ENCODE data around the gene L1TD1. TPM values are rescaled to one million over a fixed set of nuclear protein-coding genes. Genes with fewer than 3 reads are reported as not detected.
"Not testable (repeated sequence)": the region's sequence is repeated elsewhere in the genome, so short reads cannot be mapped to it uniquely, and the experiment has no call there.

The L1TD1 gene
- total RNA-seq, 1 experiment from 2014 or later: 103 TPM

- DNase-seq: no peak
- H3K27me3 ChIP-seq (ENCODE audit: control insufficient read depth, insufficient read depth, low read length): no peaks in the 10 kb centered on the region
- H3K36me3 ChIP-seq (replicated peaks; ENCODE audit: control insufficient read depth, insufficient read depth, low read length): no peaks in the 10 kb centered on the region
- no peak overlapping the region for H3K4me3 ChIP-seq (ENCODE audit: insufficient read depth, low read depth, low read length)
Measured at GRCh38 chr1:62237950-62238374, 43.3 kb downstream of the L1TD1 start.

DNA sequence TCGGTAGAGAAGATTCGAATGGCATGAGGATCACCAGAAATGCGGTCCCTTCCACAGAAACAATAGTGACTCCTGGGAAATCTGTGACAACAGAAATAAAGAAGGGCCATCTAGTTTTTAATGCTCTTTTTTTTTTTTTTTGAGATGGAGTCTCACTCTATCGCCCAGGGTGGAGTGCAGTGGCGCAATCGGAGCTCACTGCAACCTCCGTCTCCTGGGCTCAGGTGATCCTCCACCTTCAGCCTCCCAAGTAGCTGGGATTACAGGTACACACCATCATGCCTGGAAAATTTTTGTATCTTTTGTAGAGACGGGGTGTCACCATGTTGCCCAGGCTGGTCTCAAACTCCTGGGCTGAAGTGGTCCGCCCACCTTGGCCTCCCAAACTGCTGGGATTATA is 43.9 kb downstream of the L1TD1 start:
- H3K4me3 ChIP-seq (ENCODE audit: insufficient read depth, low read depth, low read length): no peak overlapping the region
- no peaks in the 10 kb centered on the region for H3K27me3 ChIP-seq (ENCODE audit: control insufficient read depth, insufficient read depth, low read length)
- H3K36me3 ChIP-seq (replicated peaks; ENCODE audit: control insufficient read depth, insufficient read depth, low read length): no peaks in the 10 kb centered on the region
- DNase-seq: no peak

DNA sequence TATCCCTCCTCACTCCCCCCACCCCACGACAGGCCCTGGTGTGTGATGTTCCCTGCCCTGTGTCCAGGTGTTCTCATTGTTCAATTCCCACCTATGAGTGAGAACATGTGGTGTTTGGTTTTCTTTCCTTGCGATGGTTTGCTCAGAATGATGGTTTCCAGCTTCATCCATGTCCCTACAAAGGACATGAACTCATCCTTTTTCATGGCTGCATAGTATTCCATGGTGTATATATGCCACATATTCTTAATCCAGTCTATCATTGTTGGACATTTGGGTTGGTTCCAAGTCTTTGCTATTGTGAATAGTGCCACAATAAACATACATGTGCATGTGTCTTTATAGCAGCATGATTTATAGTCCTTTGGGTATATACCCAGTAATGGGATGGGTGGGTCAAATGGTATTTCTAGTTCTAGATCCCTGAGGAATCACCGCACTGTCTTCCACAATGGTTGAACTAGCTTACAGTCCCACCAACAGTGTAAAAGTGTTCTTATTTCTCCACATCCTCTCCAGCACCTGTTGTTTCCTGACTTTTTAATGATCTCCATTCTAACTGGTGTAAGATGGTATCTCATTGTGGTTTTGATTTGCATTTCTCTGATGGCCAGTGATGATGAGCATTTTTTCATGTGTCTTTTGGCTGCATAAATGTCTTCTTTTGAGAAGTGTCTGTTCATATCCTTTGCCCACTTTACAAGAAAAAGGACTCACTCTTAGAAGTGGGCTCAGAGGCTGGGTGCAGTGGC is 45.2 kb downstream of the L1TD1 start:
- not testable (repeated sequence) for H3K27me3 ChIP-seq (ENCODE audit: control insufficient read depth, insufficient read depth, low read length); H3K4me3 ChIP-seq (ENCODE audit: insufficient read depth, low read depth, low read length); DNase-seq; H3K36me3 ChIP-seq (replicated peaks; ENCODE audit: control insufficient read depth, insufficient read depth, low read length)

DNA sequence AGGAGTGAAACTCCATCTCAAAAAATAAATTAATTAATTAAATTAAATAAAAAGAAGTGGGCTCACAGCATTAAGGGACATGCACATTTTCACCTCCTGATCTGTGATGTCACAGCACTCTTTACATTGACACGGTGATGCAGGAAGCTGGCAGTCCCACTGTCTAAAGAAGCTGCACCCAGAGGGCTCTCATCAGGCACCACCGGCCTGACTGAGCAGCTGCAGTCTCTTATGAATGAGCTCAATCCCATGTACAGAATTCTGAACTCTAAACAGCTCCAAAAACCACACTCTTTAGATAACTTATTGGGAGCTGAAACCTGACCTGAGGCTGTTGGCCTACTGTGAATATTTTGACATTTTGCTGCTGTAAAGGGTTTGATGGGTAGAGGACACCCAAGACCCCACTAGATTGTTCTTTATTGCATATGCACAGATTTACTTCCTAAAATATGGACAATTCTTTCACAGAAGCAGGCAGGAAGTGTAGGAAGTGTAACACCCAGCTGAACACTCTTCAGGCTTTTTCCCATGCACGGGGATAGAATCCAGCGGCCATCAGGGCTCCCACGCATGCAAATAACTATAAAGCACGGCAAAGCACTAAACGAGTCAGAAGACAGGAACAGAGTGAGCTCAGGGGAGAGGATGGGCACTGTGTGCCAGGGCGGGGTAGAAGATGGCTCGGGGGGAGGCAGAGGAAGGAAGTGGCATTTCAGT is 46.2 kb downstream of the L1TD1 start:
- H3K36me3 ChIP-seq (replicated peaks; ENCODE audit: control insufficient read depth, insufficient read depth, low read length): no peaks in the 10 kb centered on the region
- no peak for DNase-seq
- H3K27me3 ChIP-seq (ENCODE audit: control insufficient read depth, insufficient read depth, low read length): no peaks in the 10 kb centered on the region
- H3K4me3 ChIP-seq (ENCODE audit: insufficient read depth, low read depth, low read length): no peak overlapping the region

DNA sequence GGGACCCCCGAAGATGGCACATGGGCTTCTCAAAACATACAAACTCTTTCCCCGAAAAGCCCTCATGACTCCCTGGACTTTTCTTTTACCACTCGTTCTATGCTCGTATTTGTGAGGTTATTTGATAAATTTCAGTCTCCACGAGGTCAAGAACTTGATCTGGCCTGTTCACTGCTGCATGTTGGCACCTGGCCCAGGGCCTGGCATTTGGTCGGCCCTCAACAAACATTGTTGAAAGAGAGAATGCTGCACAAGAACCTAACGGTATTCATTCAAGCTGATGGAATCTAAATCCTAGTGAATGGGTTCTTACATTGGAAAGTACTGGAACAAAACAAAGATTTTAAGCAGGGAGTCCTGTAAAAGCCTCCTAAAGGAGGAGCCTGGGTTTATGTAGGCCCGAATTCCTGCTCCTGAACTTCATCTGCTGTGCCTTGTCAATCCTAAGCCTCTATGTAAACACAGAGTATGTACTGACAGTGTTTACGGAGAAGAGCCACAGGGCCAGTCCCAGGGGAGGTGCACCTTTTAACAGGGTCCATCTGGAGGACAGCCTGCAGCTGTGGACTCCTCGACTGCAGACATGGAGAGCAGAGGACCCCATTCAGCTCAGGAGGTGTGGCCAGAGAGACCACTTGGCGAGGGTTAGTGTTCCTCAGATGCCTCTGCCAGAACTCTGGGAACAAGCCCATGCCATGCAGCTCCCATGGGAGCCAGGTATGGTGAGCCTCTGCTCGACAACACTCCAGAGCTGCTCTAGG is 46.9 kb downstream of the L1TD1 start:
- Histone ChIP-seq H3K27me3 (ENCODE audit: control insufficient read depth, insufficient read depth, low read length) (no peaks in the 10 kb centered on the region), H3K36me3 (replicated peaks; ENCODE audit: control insufficient read depth, insufficient read depth, low read length) (no peaks in the 10 kb centered on the region), H3K4me3 (ENCODE audit: insufficient read depth, low read depth, low read length) (no peak overlapping the region)
- DNase-seq: no peak

DNA sequence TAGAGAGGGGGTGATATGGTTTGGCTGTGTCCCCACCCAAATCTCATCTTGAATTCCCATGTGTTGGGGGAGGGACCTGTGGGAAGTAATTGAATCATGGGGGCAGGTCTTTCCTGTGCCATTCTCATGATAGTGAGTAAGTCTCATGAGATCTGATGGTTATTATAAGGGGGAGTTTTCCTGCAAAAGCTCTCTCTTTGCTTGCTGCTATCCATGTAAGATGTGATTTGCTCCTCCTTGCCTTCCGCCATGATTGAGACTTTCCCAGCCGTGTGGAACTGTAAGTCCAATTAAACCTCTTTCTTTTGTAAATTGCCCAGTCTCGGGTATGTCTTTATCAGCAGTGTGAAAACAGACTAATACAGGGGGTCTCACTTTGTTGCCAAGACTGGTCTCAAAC is 49.7 kb downstream of the L1TD1 start:
- H3K4me3 ChIP-seq (ENCODE audit: insufficient read depth, low read depth, low read length); H3K27me3 ChIP-seq (ENCODE audit: control insufficient read depth, insufficient read depth, low read length); DNase-seq; H3K36me3 ChIP-seq (replicated peaks; ENCODE audit: control insufficient read depth, insufficient read depth, low read length): not testable (repeated sequence)

DNA sequence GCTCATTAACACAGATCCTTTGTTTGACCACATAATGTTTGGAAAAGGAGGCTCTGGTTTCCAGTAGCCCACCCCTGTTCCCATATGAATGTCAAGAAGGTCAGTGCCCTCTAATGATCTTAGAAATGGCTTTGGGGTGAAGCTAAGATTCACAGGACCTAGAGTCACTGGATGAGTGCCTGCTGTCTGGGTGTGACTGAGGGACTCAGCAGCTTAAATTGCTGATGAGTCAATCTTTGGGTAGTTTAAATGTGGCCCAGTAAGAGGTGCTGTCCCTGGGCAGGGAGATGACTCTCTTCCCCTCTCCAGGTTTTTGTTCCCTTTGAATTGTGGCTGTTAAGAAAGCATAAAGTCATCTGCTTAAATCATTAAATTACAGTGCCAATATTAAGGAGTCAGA is 50.6 kb downstream of the L1TD1 start:
- no peaks in the 10 kb centered on the region for H3K27me3 ChIP-seq (ENCODE audit: control insufficient read depth, insufficient read depth, low read length)
- no peak overlapping the region for H3K4me3 ChIP-seq (ENCODE audit: insufficient read depth, low read depth, low read length)
- DNase-seq: no peak
- H3K36me3 ChIP-seq (replicated peaks; ENCODE audit: control insufficient read depth, insufficient read depth, low read length): no peaks in the 10 kb centered on the region

GRCh38 chr1:62247391-62248168 is 52.9 kb downstream of the L1TD1 start:
- peak; percentile 47 for DNase-seq
- Histone ChIP-seq H3K27me3 (ENCODE audit: control insufficient read depth, insufficient read depth, low read length) (no peaks in the 10 kb centered on the region; the same call in 1 of the 2 replicates), H3K36me3 (replicated peaks; ENCODE audit: control insufficient read depth, insufficient read depth, low read length) (no peaks in the 10 kb centered on the region), H3K4me3 (ENCODE audit: insufficient read depth, low read depth, low read length) (no peak overlapping the region)

DNA sequence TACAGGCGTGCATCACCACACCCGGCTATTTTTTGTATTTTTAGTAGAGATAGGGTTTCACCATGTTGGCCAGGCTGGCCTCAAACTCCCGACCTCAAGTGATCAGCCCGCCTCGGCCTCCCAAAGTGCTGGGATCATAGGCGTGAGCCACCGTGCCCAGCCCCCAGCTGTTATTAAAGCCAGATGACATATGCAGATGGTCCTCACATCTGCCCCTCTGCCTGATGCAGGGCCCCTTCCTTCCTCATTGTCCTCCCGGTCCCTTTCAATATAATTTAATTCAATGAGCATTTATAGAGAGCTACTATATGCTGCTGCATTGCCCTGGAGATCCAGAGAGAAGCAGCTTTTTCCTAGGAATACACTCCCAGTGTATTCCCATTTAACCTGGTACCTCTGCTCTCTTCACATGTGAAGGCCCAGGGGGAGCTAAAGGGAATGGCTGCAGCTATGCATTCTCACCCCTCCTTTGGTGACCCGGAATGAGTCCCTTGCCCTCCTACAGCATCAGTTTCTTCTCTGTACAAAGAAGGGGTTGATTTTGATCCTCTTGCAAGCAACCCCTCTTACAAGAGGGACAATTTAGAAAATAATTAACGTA is 55.6 kb downstream of the L1TD1 start:
- Histone ChIP-seq H3K4me3 (ENCODE audit: insufficient read depth, low read depth, low read length) (no peak overlapping the region), H3K36me3 (replicated peaks; ENCODE audit: control insufficient read depth, insufficient read depth, low read length) (no peaks in the 10 kb centered on the region), H3K27me3 (ENCODE audit: control insufficient read depth, insufficient read depth, low read length) (no peaks in the 10 kb centered on the region; the same call in 1 of the 2 replicates)
- no peak for DNase-seq

DNA sequence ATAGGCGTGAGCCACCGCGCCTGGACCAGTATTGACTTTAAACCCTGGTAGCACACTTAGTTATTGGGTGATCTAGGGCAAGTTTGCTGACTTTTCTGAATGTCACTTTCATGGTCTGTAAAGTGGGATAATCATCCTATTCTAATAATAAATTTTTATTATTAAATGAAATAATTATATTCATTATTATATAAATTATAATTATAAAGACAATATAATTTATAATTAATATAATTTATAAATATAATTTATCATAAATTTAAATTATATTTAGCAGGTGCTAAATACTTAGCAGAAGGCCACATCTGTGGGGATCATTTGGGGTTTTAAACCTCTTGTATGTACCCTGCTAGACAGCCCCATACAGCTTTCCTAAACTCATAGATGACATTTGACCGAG is 64.9 kb downstream of the L1TD1 start:
- DNase-seq: no peak
- Histone ChIP-seq H3K27me3 (ENCODE audit: control insufficient read depth, insufficient read depth, low read length) (no peaks in the 10 kb centered on the region), H3K4me3 (ENCODE audit: insufficient read depth, low read depth, low read length) (no peak overlapping the region), H3K36me3 (replicated peaks; ENCODE audit: control insufficient read depth, insufficient read depth, low read length) (no peaks in the 10 kb centered on the region)

DNA sequence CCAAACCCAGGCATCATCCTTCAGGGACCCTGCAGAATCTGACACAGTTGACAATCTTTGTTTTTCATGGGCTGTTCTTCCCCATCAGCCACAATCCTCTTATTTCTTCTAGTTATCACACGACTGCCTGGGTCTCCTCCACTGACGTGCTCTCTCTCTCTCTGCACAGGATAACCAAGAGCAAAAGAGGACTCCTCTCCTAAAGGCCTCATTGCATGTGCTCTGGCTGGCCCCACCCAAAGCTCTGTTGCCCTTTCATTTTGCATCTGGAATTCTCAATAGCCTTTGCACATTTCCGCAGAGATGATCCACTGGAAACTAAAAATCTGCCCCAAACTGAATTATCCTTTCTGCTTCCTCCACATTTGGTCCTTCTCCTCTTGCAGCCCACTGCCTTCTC is 66.0 kb downstream of the L1TD1 start:
- DNase-seq: no peak
- Histone ChIP-seq H3K4me3 (ENCODE audit: insufficient read depth, low read depth, low read length) (no peak overlapping the region), H3K36me3 (replicated peaks; ENCODE audit: control insufficient read depth, insufficient read depth, low read length) (no peaks in the 10 kb centered on the region), H3K27me3 (ENCODE audit: control insufficient read depth, insufficient read depth, low read length) (no peaks in the 10 kb centered on the region)

Measured in H7 (cell line).